ENCODE measurements around the gene SMC1B.
"Not testable (repeated sequence)": the region's sequence is repeated elsewhere in the genome, so short reads cannot be mapped to it uniquely, and the experiment has no call there.

SMC1B gene

GRCh38 chr22:45338795-45339194 lies 74.6 kb downstream of the SMC1B start:
- no peak for DNase-seq

GRCh38 chr22:45337536-45337935 lies 75.9 kb downstream of the SMC1B start:
- no peak for DNase-seq

- DNase-seq, result no peak
Observed at GRCh38 chr22:45336971-45337431, 76.4 kb downstream of the SMC1B start.

- DNase-seq, result no peak
Observed at GRCh38 chr22:45335854-45336522, 77.4 kb downstream of the SMC1B start.

GRCh38 chr22:45335021-45335818 lies 78.2 kb downstream of the SMC1B start:
- DNase-seq, result no peak

- no peak for DNase-seq
Observed at GRCh38 chr22:45334528-45334927, 78.9 kb downstream of the SMC1B start.

GRCh38 chr22:45334068-45334467 lies 79.3 kb downstream of the SMC1B start:
- DNase-seq, result no peak

GRCh38 chr22:45332001-45332400 lies 81.4 kb downstream of the SMC1B start:
- no peak for DNase-seq

- no peak for DNase-seq
Observed at GRCh38 chr22:45331486-45331885, 81.9 kb downstream of the SMC1B start.

GRCh38 chr22:45330548-45330947 lies 82.9 kb downstream of the SMC1B start:
- no peak for DNase-seq

- DNase-seq, result no peak
Observed at GRCh38 chr22:45329530-45329936, 83.9 kb downstream of the SMC1B start.

- no peak for DNase-seq
Observed at GRCh38 chr22:45328822-45329529, 84.4 kb downstream of the SMC1B start.

GRCh38 chr22:45328261-45328660 lies 85.1 kb downstream of the SMC1B start:
- not testable (repeated sequence) for DNase-seq

- DNase-seq, result no peak
Observed at GRCh38 chr22:45324311-45324711, 89.1 kb downstream of the SMC1B start.

GRCh38 chr22:45323695-45324094 lies 89.7 kb downstream of the SMC1B start:
- no peak for DNase-seq

GRCh38 chr22:45322873-45323525 lies 90.4 kb downstream of the SMC1B start:
- no peak for DNase-seq

GRCh38 chr22:45321827-45322226 lies 91.6 kb downstream of the SMC1B start:
- no peak for DNase-seq

- no peak for DNase-seq
Observed at GRCh38 chr22:45320357-45320976, 92.9 kb downstream of the SMC1B start.

- DNase-seq, result no peak
Observed at GRCh38 chr22:45319324-45319685, 94.1 kb downstream of the SMC1B start.

GRCh38 chr22:45318558-45319323 lies 94.7 kb downstream of the SMC1B start:
- peak; percentile 91 for DNase-seq

GRCh38 chr22:45318168-45318557 lies 95.2 kb downstream of the SMC1B start:
- peak; percentile 95 for DNase-seq
